Measurements from ENCODE around the gene MRPS26.

MRPS26 gene

DNA sequence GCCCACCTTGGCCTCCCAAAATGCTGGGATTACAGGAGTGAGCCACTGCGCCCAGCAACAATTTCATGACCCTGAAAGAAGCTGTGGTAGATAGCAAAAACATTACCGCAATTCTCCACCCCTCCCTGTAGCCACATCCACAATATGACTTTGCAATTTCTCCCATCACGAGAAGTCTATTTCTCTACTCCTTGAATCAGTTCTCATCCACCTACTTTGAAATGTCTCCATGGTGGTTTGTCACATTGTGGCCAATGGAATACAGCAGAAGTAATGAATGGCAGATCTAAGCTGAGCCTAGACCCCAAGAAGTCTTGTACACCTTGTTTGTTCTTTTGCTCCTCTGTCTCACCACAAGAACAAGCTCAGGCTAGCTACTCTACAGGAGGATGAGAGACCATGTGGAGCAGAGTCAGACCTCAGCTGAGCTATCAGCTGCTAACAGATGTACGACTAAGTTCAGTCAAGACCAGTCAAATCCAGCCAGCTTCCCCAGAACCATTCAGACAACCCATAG lies 31.8 kb downstream of the MRPS26 start:
- no peak for DNase-seq

DNA sequence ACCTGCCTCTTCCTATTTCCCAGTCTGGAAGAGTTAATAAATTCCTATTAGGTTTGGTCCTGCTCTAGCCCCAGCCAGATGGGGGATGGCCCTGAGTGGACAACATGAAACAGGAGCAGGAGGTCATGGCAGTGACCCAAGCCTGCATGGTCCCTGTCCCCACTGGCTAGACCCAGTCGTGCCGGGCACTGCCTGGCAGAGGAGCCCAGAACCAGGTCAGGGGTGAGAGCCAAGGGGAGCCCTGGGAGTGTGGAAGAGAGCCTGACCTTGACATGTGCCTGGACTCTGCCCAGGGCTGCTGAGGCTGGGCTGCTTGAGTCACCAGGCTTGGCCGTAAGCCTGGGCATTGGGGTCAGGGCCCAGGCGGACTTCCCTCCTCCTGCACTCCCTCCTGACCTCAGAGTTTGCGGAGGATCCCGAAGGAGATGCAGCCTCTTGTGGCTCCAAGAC lies 35.1 kb downstream of the MRPS26 start:
- DNase-seq, result no peak

DNA sequence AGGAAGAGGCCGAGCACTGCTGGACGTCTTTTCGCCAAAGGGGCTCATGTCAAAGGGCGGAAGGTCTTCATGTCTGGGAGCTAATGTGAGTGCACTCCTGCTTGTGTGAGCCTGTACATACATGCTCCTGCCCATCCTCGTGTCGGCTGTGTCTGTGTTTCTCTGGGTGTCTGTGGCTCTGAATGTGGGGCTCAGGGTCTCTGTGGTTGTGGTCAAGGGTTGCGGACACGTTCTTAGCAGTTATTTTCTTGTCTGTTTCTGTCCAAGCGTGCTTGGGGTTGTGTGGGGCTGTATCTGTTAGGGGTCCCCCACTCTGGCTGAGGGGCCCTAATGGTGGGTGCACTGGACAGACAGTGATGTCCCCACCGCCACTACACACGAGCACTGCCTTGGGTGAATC lies 35.8 kb downstream of the MRPS26 start:
- DNase-seq, result no peak

DNA sequence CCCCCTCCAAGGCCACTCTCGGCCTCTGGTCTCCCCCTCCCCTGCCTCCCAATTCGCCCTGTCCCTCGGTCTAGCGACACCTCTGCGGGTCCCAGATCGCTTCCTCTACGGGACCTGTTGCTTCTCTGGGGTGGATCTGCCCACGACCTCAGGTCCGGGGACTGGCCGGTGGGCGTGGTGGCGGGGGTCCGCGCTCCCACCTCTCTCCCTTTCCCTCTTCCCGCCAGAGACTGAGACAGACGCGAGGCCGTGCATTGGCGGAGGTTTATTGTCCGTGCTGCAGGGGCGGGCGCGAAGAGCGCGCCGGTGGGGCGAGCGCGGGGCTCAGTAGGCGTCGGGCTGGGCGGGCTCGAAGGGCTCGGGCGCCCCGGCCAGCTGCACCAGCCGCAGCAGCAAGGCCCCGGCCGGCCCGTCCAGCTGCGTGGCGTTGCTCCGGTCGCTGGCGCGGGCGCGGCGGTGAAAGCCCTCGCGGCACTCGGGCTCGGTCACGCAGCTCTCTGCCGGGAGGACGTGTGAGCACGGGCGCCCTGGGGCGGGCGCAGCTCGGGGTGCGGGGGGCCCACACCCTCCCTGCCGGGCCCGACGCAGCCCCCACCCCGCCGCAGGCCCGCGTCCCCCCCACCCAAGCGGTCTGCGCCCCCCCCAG lies 36.6 kb downstream of the MRPS26 start:
- no peak for DNase-seq

DNA sequence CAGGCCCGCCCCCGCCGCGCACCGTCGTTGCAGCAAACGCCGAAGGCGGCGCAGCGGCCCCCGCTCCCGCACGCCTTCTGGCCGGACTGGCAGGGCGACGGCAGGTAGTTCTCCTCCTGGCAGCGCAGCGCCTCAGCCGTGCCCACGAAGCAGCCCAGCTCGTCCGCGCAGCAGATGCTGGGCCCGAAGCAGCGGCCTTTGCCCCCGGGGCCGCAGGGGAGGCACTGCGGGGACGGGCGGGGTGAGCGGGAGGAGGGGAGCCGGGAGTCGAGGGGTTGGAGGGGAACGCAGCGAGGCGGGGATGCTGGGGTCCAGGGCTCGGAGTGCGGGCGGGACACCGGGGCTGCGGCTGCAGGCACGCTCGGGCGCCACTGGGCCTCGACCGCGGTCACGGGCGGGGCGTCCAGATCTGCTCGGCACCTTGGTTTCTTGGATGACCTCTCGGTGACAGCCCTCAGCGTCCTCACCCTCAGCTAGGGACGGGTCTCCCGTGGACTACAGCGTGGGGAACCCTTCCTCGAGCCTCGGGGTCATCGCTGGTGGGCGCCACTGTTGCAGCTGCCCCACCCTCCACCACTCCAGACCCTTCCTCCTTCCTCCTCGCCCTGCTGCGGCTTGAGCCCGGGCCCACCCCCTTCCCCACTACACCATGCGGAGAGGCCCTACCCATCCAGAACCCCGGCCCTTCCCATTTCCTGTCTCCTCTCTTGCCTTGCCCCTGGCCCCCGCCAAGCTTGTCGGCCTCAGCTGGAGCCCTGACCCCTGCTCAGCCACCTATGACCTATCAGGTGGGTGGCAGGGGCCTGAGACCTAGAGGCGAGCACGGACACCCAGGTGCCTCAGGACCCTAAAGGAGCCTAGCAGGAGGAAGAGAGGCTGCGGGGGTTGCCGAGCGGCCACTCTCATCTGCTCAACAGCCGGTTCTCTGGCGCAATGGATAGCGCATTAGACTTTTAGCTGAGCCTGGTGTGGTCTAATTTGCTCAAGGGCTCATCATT lies 37.4 kb downstream of the MRPS26 start:
- no peak for DNase-seq

DNA sequence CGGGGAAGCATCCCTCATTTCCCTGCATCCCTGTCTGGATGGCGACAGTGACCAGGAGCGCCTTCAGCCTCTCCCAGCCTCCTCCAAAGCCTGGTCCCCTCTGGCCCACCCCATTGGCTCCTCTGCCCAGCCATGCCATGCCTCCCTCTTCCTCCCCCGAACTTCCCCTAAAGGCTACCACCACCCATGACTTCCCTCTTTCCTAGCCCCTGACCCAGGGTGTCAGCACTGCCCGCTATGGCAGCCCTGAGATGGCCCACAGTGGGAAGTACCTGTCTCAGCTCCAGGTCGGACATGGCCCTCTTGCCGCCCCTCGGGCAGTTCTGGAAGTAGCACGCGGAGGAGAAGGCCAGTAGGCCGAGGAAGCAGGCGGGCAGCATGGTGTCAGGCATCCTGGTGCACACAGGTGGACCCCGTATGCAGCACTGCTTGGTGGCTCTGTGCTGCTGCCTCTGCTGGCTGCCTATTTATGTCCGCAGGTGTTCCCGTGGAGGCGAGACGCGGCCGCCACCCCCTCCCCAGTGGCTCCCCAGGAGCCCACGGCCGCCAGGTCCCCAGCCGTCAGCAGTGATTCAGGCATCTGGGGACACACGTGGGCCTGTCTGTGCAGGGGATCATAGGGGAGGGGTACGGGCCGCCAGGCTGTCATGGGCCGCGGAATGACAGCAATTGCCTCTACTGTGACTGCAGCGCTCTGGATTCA lies 38.6 kb downstream of the MRPS26 start, which contains the start of gene AVP:
TSS of gene AVP (minus strand) at position 442 of the 703 bp plus-strand sequence. CDS start at position 392, 50 bp downstream.
- DNase-seq, result no peak

DNA sequence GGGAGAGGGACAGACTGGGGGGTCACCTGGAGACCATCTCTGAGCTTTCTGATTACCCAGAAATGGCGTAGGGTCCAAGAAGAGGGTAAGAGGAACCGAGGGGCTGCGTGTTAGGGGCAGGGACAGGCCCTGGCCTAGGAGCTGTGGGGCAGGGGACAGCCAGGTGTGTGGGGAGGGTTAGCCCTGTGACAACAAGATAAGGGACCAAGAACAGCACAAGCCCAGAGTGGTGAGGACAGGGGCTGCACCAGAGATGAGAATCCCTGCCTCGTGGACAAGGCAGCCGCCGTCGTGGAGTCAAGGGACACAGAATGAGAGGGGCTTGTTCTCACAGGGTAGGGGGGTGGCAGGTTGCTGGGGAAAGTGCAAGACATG lies 39.1 kb downstream of the MRPS26 start:
- DNase-seq, result no peak

DNA sequence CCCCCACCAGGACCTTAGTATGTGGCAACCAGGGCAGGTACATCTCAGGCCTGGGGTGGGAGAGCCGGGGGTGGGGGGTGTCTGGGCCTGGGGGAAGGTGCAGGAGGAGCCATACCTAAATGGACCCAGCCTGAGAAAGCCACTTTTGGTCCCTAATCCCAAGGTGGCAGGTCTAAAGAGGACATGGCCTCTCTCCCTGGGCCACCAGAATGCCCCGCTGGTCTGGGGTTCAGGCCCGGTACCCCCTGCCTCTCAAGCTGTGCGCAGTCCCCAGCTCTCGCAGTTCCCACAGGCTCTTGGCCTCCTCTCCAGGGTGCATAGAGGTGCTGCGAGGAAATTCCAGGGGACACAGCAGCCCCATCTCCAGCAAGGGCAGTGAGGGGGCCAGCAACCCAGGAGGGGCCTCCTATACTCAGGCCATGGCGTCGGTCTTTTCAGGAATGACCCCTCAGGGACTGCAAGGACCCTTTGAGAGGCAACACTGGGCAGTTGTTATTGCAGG lies 39.8 kb downstream of the MRPS26 start:
- no peak for DNase-seq

DNA sequence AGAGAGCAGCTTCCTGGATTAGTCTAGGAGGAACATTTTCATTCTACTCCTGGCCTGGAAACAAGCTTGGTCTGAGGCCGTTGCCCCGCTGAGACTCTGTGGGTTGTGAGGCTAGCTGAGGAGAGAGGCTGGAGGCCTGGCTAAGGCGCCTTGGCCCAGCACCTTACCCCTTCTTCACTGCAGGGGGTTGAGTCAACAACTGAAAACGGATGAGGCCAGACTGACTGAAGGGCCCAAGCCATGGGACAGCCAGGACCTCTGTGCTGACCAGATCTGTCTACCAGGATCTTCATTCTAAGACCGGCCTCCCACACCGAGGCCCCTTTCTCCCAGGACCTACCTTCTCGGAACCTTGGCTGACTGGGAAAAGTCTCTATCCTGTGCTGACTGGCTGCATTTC lies 42.2 kb downstream of the MRPS26 start:
- no peak for DNase-seq

DNA sequence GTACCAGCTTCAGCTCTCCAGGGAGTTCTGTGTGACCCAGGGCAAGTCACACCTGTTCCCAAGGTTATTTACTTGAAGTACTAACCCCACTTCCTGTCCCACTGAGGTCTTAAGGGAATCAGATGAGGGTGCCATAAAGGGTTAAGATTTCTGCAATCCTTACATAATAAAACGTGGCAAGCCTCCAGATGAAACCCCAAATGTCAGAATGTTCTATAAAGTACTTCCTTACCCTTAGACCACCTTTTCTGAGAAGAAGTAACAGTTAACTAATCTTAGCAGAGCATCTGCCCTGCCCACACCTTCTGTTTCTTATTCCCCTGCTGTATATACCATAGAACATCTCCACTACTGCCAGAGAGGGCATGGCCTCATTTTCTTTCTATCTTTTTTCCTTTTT lies 44.7 kb downstream of the MRPS26 start:
- DNase-seq, result no peak

DNA sequence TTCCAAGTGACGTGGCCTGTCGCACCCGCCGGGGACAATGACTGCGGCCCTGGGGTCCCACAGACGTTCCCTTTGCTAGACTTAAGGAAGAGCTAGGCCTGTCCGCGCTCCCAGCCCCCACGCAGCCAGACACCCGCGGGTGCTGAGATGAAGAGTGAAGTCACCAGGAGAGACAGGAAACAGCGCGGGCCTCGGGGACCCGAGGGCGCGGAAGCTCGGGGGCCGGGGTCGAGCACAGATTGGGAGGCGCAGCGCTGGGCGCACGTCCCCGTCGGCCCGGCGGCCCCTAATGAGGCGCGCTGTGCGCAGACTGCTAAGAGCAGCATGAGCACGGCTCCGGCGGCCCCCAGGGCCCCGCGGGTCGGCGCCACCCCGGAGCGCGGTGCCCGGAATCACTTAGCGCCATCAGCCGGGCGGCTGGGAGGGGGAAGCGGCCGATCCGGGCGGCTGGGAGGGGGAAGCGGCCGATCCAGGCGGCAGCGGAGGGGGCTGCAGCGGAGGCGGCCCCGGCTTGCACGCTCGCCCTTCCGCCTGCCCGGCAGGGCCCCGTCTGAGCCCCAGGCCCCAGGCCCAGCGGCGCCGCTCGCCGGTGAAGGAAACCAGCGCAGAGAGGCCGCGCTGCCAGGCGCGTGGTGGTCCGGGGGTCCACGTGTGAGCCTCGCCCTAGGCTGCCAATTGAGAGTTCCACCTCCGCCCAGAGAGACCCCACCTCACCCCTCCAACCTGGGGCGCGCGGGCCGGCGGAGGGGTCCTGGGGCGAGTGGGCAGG lies 46.9 kb downstream of the MRPS26 start:
- no peak for DNase-seq

DNA sequence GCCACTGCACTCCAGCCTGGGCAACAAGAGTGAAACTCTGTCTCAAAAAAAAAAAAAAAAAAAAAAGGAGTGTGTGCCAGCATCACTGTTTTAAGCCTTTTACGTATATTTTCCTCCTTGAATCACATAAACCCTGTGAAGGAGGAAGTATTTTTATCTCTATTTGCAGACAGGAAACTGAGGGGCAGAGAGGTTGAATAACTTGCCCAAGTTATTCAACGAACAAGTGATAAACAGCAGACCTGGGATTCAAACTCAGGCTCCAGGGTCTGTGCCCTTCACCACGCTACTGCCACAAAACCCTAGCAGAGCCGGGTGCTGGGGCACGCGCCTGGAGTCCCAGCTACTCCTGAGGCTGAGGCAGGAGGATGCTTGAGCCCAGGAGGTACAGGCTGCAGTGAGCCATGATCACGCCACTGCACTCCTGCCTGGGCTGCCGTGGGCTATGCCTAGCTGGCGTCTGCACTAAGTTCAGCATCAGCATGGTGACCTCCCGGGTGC lies 48.1 kb downstream of the MRPS26 start:
- DNase-seq, result no peak

DNA sequence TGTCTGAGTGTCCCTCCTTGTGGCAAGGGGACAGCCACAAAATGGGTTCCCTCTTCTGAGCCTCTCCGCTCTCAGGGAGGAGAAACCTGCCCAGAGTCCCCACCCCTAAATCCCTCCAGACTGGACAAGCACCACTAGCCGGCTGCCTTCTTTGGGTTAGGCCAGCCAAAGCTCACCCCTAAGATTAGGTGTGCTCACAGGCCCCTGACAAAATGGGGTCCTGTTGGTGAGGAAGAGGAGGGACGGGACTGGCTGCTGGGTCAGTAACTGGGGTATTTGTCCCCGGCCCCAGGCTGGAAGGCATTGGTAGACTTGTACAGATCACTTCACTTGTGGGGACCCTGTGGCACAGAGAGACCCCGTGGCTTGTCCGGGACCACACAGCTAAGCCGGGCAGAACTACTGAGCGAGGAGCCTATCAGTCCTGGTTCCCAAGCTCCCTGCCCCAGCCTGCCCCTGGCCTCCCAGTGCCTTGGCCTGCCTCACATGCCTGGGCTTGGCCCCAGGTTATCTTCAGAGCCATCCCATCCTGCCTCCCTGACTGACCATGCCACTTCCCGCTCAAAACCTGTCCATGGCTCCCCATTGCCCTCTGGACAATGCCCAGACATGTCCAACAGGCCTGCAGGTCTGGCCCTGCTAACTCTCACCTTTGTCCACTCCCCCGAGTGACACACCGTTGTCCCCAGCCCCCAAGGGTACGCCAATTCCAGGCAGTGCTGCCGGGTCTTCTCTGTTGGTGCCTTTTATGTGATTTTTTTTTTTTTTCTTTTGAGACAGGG lies 49.2 kb downstream of the MRPS26 start:
- no peak for DNase-seq

Measured in SHP77 treated with DMSO at 0.1 percent for 48 hours (cell line).